ENCODE measurements around the gene CELF2. TPM values are rescaled to one million over a fixed set of nuclear protein-coding genes. Genes with fewer than 3 reads are reported as not detected.
A peak's percentile ranks its signal among the peaks of the same experiment; 100 is the strongest.

CELF2 gene
- total RNA-seq, 6 donors from 2014 or later: 82.7 to 193 (median 120) TPM

DNA sequence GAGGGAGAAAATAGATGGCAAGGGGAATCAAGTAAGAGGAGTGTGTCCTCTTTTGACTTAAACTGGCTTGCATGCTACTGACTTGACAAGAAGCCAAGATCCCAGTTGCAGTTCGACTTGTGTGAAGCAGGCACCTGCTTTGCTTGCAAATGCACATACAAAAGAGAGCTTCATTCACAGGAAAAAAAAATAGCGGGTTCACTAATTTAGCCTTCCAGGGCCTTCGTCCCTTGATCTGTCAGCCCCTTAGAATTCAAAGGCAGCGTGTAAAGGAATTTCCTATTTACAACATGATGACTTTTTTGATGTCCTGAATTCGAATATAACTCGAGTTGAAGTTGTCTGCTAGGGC is 192.1 kb downstream of the CELF2 start:
- Histone ChIP-seq H3K27ac (no peak overlapping the region), H3K4me1 (peaks cover 0 to 27% (median 24%) of the 10 kb centered on the region in 4 donors), H3K9me3 (no peaks in the 10 kb centered on the region), H3K27me3 (no peaks in the 10 kb centered on the region), H3K36me3 (peaks cover 0 to 4% (median 0%) of the 10 kb centered on the region in 4 donors), H3K4me3 (no peak overlapping the region)
- no peak for ATAC-seq (ENCODE audit: low FRiP score in 2 of 2)
- TF ChIP-seq POLR2AphosphoS5 (IDR thresholded peaks at IDR 0.05) (no peak), POLR2A (IDR thresholded peaks at IDR 0.05) (no peak), EP300 (IDR thresholded peaks at IDR 0.05) (no peak)
- TF ChIP-seq, protein P1, sequence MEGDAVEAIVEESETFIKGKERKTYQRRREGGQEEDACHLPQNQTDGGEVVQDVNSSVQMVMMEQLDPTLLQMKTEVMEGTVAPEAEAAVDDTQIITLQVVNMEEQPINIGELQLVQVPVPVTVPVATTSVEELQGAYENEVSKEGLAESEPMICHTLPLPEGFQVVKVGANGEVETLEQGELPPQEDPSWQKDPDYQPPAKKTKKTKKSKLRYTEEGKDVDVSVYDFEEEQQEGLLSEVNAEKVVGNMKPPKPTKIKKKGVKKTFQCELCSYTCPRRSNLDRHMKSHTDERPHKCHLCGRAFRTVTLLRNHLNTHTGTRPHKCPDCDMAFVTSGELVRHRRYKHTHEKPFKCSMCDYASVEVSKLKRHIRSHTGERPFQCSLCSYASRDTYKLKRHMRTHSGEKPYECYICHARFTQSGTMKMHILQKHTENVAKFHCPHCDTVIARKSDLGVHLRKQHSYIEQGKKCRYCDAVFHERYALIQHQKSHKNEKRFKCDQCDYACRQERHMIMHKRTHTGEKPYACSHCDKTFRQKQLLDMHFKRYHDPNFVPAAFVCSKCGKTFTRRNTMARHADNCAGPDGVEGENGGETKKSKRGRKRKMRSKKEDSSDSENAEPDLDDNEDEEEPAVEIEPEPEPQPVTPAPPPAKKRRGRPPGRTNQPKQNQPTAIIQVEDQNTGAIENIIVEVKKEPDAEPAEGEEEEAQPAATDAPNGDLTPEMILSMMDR (IDR thresholded peaks at IDR 0.05): no peak
- DNase-seq: no peak
- 35 to 46% methylated on average over 6 of the region's 6 CpGs for WGBS, 2 donors

DNA sequence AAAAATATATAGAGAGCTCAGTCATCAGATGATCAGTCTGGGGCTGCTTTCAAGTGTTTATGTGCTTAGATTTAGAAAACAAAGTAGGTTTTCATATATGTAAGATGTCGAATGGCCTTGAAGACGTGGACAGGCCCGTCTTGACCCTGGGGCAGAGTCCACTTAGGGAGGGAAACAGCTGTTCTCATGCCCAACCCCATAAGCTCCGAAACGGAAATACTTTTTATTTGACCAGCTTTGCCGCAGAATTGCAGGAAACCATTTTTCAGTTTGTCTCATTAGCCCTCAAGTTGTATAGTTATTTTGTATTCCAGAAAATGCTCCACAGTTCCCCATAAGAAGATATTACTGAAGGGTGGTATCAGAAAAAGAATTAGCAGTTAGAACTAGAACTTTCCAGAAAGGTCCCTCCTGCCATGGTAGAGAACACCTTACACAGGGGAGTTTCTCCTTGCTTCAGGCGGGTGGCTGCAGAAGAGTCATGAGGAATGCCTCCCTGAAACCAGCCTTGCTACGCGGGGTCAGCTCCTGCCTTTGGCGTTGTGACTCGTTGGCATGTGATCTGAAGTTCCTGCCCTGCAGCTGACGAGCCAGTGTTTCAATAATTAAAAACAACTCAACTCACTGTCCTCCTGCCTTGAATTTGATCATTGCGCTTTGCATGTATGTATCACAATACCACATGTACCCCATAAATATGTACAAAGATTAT is 192.7 kb downstream of the CELF2 start:
- DNase-seq: peak in 1 of 2 donors; percentile 61
- TF ChIP-seq POLR2A (IDR thresholded peaks at IDR 0.05) (no peak), POLR2AphosphoS5 (IDR thresholded peaks at IDR 0.05) (no peak), EP300 (IDR thresholded peaks at IDR 0.05) (no peak)
- TF ChIP-seq, protein P1 (IDR thresholded peaks at IDR 0.05): no peak
- WGBS, 2 donors: 50 to 56% methylated on average over 13 of the region's 13 CpGs

DNA sequence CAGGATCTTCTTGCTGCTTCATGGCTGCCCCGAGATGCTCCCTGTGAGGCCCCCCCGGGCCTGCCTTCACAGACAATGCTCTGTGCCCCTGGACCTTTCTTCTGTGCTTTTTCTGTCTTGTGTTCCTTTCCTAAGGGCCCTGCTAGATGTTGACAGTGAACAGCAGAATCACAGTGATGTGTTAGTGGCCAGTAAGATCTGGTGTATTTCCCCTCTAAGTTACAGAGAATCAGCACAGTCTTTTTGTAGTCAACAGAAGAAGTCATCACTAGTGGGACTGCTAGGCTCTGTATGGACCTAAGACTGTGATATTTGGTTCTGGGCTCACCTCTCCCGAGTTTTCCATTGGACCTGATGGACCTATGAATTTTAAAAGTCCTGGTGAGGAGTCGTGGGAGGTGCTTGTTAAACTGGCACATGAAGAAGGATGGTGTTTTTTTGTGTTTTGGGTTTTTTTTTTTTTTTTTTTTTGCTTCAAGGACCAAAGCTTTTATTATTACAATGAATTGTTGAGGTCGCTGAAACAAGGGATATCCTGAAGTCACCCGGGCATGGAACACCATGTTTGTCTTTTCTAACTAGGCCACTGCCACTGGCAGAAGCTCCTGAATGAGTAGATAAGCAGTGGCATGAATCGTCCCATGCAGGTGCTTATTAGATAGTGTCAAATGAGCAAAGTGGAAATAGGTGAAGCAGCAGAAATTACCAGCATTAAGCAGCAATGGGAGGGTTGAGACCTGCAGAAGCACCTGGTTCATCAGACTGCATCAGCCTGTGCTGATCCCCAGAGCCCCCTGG is 194.8 kb downstream of the CELF2 start:
- Histone ChIP-seq H3K36me3 (peaks cover 0 to 5% (median 2%) of the 10 kb centered on the region in 4 donors), H3K9me3 (no peaks in the 10 kb centered on the region), H3K27me3 (no peaks in the 10 kb centered on the region), H3K4me1 (peaks cover 0 to 26% (median 19%) of the 10 kb centered on the region in 4 donors), H3K4me3 (no peak overlapping the region), H3K27ac (no peak overlapping the region)
- peak in 1 of 2 donors; percentile 20 for DNase-seq
- WGBS, 2 donors: 66 to 68% methylated on average over 7 of the region's 7 CpGs
- no peak for ATAC-seq (ENCODE audit: low FRiP score in 2 of 2)
- no peak for TF ChIP-seq POLR2AphosphoS5 (IDR thresholded peaks at IDR 0.05)
- no peak for TF ChIP-seq EP300 (IDR thresholded peaks at IDR 0.05)
- TF ChIP-seq, protein P1 (IDR thresholded peaks at IDR 0.05): no peak
- no peak for TF ChIP-seq POLR2A (IDR thresholded peaks at IDR 0.05)

More for the DNA sequence above, 192.7 kb downstream of the CELF2 start:
- peaks cover 0 to 31% (median 24%) of the 10 kb centered on the region in 4 donors for H3K4me1 ChIP-seq
- no peaks in the 10 kb centered on the region for H3K36me3 ChIP-seq
- no peaks in the 10 kb centered on the region for H3K27me3 ChIP-seq
- no peak overlapping the region for H3K27ac ChIP-seq
- peak in 1 of 2 donors; percentile 37 for ATAC-seq (ENCODE audit: low FRiP score in 2 of 2)
- no peak overlapping the region for H3K4me3 ChIP-seq
- H3K9me3 ChIP-seq: no peaks in the 10 kb centered on the region

DNA sequence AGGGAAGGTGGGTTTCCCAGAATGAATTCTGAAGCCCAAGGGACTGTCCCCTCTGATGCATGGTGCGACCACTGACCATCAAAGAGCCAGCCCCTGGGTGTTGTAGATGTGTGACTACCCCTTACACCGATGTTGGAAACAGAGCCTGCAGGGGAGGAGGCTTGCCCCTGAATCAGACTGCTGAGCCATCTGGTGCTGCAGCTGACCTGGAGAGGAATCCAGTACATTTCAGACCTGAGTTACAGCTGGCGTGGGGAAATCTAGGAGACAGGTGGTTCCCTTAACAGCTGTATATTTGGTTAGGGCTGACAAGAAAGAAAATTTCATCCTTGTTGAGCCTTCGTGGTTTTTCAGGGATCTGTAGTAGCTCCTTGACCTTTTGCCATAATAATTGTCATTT is 195.5 kb downstream of the CELF2 start:
- no peaks in the 10 kb centered on the region for H3K9me3 ChIP-seq
- WGBS, 2 donors: 80 to 86% methylated on average over 2 to 4 of the region's 4 CpGs
- no peak for ATAC-seq (ENCODE audit: low FRiP score in 2 of 2)
- H3K27ac ChIP-seq: no peak overlapping the region
- peaks cover 0 to 26% (median 19%) of the 10 kb centered on the region in 4 donors for H3K4me1 ChIP-seq
- no peak overlapping the region for H3K4me3 ChIP-seq
- DNase-seq: no peak
- peaks cover 0 to 8% (median 3%) of the 10 kb centered on the region in 4 donors for H3K36me3 ChIP-seq
- no peak for TF ChIP-seq POLR2A (IDR thresholded peaks at IDR 0.05)
- TF ChIP-seq, protein P1 (IDR thresholded peaks at IDR 0.05): no peak
- no peak for TF ChIP-seq POLR2AphosphoS5 (IDR thresholded peaks at IDR 0.05)
- H3K27me3 ChIP-seq: no peaks in the 10 kb centered on the region
